Left forelimb (tissue), 1 donor: Measurements from ENCODE around the gene OR2AG2.
"Not testable (repeated sequence)": the region's sequence is repeated elsewhere in the genome, so short reads cannot be mapped to it uniquely, and the experiment has no call there.

Source experiments
- DNase-seq: peaks from one replicate; pipeline ENCODE4 v3.0.0-alpha.2; 2018; ENCODE audit warnings: low spot score

OR2AG2 gene, protein sequence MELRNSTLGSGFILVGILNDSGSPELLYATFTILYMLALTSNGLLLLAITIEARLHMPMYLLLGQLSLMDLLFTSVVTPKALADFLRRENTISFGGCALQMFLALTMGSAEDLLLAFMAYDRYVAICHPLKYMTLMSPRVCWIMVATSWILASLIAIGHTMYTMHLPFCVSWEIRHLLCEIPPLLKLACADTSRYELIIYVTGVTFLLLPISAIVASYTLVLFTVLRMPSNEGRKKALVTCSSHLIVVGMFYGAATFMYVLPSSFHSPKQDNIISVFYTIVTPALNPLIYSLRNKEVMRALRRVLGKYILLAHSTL

DNA sequence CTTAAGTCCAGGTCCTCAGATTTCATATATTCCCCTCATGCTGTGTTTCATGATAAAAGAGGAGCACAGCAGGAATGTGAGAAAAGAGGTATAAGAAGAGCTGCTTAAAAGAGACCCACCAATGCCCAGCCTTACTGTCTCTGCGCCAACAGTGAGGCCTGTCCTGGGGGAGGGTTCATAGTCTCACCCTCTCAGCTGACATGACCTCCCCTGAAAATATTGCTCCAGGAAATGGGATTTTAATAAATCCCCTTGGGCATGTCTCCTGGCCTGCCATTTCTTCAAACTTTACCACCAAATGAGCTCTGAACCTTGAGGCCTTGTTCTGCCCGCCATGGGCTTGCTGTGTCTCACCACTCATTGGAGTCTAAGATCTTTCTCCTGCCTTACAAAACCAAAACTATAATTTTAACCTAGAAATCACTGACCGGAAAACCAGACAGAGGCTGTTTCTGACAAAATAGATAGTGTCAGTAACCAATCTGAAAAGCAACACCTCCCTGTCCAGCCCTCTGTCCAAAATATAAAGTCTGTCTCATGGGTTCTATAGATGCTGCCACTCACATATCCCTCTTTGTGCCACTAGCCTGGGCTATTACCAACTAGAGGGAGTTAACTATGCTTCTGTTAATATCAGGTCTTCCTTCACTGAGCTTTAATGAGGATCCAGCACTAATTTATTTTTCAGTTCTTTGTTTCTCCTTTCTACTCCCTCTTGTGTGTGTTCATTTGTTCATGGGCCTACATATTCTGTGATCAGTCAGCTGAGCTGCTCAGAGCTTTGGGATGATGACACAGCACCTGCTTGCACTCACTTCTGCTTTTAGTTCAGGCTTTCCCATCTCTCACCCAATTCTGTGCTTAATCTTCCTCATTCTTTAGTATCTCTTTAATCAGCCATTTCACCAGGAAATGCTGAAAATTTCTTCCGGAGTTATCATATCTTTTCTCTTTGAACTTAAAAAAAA lies at the start of gene OR2AG2:
TSS of gene OR2AG2 (minus strand) at position 51 of the 968 bp plus-strand sequence. CDS start 3,019 bp downstream, outside the sequence.
- no peak for DNase-seq

DNA sequence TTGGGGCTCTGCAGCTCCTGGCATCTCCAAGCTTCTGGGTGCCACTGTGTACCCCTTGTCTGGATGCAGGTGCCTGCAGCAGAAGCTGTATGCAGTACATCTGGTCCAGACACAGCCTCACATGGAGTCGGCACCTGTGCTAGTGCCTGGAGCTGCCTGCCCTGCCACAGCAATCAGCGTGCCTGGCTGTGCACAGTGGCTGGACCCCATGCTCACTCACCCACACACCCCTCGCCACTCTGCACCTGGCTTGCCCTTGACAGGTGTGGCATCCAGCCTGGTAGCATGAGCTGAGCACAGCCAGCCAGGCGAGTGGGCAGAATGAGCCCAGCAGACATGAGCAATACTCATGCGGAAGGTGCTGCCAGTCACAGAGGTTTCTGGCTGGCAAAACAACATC lies 47.2 kb upstream of the OR2AG2 start:
- DNase-seq: no peak

DNA sequence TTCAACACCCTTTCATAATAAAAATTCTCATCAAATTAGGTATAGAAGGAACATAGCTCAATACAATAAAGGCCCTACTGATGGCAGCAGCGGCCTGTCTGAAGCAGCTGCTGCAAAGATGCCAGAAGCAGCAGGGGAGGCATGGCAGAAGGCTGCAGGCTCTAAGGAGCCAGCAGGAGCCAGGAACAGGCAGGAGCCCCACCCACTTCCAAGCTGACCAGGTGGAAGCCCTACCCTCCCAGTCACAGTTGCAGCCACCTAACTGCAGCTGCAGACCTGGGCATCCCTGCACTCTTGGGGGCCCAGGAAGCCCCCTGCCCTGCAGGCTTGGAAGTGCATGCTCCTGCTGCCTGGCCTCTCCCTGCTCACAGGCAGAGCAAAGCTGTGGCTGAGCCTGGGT lies 45.9 kb upstream of the OR2AG2 start:
- DNase-seq: no peak

DNA sequence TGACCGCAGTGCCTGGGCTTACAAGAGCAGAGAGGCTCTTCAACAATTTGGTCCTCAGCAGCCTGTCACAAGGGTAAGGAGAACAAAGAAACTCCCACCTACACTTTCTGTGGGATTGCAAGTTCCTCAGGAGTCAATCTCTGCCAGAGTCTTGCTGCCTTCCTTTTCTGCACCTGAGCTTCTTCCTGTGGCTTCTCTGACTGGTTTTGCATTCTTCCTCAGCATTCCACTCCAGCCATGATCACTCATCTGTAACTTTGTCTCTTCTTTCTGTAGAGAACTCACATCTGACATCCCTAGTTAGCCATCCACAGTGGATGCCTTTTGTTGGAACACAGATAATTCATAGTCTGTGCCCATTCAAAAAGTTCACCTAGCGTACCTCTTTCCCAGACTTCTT lies 41.9 kb upstream of the OR2AG2 start:
- DNase-seq: no peak

DNA sequence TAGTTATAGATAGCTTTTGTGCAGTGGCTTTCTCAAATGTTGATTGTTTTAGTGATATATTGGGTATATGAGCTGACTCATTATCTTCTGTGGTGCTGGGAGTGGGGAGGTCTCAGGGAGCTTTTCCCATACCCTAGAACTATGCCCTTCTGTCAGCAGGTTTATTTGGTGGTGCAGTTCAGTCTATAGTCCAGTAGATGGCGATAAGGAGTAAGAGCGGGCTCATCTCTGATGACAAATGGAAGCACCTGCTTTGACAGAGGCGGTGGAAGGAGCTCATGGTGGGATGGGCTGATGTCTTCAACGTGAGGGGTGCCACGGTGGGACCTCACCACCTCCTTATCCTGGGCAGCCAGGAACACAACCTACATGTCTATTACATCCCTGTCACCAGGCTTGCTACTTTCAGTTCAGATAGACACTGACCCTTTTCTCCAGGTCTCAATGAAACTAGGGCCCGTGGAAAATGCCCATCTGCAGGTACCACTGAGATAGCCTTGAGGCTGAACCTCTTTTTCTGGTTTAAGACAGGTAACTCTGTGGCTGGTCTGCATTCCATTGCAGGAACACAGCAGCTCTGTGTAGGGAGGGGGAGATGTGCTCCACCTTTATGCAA lies 40.7 kb upstream of the OR2AG2 start:
- DNase-seq: no peak

DNA sequence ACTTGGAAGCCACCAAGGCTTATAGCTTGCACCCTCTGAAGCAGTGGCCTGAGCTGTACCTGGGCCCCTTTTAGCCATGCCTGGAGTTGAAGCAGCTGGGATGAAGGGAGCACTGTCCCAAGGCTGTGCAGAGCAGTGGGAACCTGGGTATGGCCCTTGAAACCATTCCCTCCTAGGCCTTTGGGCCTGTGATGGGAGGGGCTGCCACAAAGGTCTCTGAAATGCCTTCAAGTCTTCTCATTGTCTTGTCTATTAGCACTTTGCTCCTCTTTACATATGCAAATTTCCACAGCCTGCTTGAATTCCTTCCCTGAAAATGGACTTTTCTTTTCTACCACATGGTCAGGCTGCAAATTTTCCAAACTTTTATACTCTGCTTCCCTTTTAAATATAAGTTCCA lies 29.3 kb upstream of the OR2AG2 start:
- not testable (repeated sequence) for DNase-seq

DNA sequence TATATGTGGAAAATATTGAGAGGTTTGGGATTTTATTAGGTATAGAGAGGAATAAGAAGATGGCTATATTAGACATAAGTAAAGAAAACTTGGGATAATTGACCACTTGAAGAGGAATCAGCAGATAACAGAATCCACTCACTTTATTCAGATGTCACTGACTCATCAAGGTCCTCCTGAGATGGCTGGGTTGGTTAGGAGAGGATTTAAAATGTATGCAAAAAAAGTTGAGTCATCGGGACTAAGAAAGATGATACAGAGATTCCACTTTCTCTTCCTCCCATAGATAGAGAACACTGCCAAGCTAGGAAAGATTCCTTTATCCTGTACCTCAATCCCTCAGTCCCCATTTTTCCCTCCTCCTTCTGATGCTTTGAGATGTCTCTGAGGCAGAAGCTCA lies 27.6 kb upstream of the OR2AG2 start, which contains the start of gene OR6A2:
TSS of gene OR6A2 (minus strand) at position 288 of the 400 bp plus-strand sequence. CDS start 3,981 bp downstream, outside the sequence.
- no peak for DNase-seq

DNA sequence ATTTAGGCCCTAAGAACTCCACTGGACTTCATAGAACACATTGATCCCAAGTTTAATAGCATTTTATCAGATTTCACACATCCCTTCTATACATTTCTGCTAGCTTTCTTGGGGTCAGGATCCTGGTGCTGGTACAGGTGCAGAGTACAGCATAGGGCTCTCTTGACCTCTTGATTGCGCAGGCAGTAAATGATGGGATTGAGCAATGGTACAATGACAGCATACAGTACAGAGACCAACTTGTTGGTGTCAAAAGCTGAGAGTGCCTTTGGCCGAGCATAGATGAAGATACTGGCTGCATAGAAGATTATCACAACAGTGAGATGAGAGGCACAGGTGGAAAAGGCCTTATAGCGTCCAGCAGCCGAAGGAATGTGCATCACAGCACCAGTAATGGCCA lies 22.9 kb upstream of the OR2AG2 start:
- no peak for DNase-seq

DNA sequence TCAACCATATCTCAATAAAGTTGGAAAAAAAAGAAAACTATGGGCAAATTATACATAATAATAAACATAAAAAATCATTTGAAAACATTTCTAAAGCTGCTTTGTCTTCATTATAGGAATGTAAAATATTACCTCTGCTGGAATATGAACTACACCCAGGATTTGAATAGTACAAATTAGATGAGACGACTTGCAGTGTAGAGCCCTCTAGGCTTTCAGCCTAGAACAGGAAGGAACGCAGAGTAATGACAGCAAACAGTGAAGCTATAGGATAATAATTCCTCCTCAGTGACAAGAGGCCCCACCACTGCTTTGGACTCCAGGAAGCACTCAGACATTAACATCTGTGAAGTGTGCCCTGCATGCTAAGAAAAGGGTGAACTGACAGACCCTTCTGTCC lies 18.8 kb upstream of the OR2AG2 start:
- DNase-seq: no peak

DNA sequence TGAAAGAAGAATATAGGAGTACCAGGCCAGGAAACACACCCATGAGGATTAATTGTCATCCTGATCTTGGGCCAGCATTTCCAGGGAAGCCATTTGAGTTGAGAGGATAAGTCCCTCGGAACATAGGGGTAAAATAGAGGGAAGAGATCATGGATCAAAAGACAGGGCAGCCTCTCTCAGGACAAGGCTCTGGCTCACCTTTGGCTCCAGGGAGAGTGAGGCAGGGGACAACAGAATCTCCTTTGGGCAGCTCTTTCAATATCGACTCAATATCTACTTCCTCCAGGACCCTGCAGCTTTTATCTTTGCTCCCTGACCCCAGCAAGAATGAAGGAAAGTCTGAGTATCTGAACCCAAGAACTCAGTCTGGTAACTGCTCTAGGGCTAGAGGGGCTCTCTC lies 10.9 kb upstream of the OR2AG2 start, which contains the start of gene OR2AG1:
TSS of gene OR2AG1 (plus strand) at position 301 of the 400 bp plus-strand sequence. CDS start 2,018 bp downstream, outside the sequence.
- DNase-seq: no peak

DNA sequence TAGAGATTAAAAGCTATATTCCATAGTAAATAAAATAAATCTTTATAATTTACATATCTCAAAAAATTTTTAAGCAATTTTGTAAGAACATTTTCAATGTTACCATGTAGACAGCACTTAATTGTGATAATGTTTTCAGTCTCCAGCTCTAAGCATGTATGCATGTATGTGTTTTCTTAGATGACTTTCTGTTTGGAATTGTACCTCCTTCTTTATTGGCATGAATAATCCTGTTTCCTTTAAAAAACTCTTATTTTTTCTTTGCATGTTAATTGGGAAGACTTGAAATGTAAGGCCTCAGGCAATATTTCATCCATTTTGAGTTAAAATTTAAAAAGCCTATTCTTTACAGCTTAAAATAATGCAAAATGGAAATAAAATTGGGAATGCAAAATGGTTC lies 9.1 kb upstream of the OR2AG2 start:
- DNase-seq: no peak

DNA sequence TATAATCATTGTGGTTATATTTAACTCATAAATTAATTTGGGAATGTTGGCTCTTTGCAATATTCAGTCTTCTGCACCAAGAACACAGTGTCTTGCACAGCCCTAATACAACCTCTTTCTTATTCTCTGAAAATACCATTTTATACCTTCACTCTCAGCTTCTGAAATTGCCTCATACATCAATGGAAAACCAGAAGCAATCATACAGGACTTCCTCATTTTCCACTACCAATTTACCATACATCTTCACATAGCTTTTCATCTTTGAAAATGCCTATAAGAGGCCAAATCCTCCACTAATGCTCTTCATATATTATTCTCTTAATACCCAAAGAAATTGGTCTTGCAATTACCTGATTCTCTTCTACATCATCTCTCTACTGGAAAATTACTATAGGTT lies 6.7 kb upstream of the OR2AG2 start:
- no peak for DNase-seq

DNA sequence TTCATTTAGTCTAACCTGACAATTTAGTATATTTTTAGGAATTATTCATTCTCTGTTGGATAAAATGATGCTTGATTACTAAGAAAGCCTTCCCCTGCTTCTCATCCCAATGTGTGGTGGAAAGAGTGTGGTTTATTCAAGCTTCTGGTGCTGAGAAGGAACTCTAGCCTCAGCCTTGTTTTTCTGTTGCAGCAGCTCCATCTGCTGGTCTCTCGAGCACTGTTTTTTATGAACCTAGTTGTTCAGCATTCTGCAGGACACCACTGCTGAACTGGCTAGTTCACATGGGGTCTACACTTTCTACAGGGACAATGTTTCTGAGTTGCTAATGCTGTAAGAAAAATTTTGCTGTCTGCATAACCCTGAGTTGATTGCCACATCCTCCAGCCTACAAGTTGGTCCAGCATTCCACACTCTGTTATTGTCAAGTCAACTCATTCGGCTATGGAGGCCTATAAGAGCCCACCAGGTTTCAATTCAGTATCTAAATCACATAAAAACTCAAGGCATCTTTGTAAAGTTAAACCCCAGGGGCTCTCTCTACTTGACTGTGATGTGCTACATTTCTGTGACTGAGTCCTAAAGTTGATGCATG lies 14.3 kb downstream of the OR2AG2 start:
- no peak for DNase-seq

DNA sequence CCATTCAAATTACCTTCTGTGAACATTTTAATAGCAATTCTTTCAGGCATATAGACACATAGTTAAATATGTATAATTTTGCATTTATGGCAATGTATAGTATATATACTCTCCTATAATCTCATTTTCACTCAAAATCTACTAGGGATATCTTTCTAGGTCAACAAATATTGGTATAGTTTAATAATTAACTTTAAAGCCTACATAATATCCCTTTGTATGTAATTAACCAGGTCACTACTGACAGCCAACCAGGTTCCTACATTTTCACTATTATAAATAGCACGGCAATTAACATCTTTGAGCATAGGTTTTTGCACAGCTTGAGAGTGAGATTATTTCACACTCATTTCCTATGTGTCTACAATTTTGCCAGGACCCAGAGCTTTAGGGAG lies 15.8 kb downstream of the OR2AG2 start:
- no peak for DNase-seq

DNA sequence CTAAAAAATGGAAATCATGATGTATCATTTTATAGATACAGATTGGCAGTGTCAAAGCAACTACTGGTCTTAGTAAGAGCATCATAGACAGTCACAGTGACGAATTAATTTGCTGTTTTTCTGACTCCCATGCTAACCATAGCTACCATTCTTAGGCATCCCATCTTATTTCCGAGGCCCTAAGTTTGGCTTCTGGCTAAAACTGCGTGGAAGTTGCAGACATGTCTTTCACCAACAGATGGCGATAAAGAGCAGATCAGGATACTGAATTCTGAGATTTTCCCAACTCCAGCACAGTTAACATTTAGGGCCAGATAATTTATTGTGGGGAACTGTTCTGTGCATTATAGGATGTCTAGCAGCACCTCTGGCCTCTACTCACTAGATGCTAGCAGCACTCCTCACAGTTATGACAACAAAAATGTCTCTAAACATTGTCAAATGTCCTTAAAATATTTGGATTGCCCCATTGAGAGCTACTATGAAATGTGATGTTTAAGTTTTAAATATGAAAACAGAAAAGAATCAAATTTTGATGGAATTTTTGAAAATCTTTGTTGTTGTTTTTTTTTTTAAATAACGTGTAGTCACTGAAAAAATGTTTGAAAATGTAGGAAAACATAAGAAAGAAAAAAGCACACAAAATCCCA lies 16.3 kb downstream of the OR2AG2 start:
- DNase-seq: no peak

DNA sequence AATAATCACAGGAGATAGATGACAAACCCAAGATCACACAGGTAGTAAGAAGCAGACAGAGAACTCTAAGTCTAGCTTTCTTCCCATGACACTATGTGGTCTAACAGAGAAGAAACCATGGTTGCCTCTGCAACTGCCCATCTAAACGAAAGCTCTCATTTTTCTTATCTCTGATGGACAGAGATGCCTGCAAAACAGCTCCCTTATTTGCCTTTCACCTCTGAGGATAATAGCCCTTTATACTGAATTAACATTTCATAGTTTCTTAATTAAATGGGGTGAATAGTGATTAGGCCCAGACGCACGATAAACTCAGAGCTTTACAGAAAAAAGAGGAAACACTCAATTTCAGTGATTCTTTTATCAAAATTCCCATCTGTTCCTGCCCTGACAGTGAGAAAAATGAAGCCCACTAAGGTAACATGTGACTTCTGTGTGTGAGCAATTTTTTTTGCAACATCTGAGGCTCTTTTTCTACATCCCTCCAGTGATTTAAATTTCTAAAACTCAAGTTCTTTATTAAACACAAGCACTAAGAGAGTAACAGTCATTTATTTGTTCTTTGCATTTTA lies 24.6 kb downstream of the OR2AG2 start:
- no peak for DNase-seq

DNA sequence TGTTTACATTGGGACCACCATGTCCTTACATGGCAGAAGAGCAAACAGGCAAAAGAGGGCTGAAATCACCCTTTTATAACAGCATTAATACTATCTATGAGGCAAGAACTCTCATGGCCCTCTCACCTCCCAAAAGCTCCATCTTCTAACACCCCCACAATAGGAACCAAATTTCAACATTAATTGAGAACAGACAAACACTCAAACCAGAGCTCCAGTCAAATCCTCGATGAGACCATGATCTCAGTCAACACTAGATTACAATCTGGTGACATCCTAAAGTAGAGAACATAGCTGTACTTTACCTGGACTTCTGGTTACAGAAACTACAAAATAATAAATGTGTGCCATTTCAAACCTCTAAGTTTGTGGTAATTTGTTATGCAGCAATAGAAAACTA lies 25.1 kb downstream of the OR2AG2 start:
- no peak for DNase-seq

DNA sequence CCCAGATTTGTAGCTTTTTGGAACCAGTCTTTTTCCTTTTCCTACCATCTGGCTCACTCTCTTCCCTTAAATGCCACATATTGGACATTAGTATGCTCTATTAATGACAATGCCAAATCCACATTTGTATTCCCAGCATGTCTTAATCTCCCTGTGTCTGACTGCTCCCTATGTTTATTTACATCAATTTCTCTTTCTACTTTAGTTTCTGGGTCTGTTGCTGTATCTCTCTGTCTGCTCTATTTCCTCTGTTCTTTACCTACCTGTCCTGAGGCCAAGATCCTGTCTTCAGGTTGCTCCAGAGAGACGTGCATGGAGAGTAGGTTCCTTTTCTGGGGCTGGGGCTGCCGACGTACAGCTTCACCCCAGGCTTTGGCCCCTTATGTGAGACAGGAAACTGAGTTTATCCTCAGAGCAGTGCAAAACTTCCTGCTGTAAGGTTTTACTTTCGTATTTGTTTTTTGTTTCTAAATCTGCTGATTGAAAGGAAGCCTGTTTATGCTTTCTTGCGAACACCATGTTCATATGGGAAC lies 25.6 kb downstream of the OR2AG2 start:
- no peak for DNase-seq

DNA sequence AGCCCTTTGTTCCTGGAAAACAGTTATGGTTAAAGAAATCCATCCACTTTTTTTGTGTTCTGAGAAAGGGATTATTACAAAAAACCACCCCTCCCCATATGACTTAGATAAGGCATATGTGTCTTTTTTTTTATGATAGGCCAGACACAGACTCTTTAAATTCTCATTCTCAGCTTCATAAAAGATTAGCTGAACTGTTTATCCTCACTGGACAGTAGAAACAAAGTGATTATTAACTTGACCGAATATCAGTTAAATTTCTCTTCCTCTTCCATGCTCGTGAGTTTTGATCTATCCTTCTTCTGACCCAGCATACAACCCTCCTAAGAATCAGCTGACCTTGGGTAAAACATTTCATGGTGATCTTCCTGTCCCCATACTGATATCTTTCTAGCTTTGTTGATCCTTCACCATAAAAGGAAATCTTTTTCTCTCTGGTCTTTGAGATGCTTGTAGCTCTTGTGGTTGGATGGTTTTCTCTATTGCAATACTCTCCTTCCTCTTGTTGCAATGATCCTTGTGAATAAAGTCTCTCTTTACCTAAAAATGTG lies 26.2 kb downstream of the OR2AG2 start:
- DNase-seq: no peak

DNA sequence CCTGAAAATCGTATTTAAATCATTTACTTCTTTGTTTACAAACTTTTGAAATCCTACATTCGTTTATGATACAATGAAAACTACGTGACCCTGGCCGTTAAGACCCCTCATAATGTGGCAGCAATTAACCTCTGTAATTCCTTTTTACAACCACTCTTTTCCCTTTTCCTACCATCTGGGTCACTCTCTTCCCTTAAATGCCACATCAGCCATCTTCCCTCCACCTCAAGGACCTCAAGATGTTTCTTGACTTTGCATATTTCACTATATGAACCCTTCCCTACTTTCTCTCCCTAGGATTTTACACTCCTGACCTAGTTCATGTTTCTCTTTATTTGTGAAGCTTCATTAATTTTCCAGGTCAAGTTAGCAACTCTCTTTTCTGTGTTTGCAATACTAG lies 26.8 kb downstream of the OR2AG2 start:
- DNase-seq: no peak

DNA sequence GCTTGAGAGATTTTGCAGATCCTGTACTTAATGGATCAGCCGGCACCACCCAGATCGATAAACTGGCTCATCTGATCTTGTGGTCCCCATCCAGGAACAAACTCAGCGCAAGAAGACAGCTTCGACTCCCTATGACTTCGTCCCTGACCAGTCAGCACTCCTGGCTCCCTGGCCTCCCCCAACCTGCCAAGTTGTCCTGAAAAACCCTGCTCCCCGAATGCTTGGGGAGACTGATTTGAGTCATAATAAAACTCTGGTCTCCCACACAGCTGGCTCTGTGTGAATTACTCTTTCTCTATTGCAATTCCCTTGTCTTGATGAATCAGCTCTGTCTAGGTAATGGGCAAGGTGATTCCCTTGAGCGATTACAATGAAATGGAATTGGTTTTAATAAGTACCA lies 29.5 kb downstream of the OR2AG2 start:
- DNase-seq: no peak
